Peyer's patch (tissue), 4 donors: ENCODE data around the gene CCDC81. TPM values are rescaled to one million over a fixed set of nuclear protein-coding genes. Genes with fewer than 3 reads are reported as not detected.

Experiments used
- DNase-seq, 3 donors: peaks; one replicate each; pipeline ENCODE4 v3.0.0-alpha.2; 2017 to 2019
- H3K27ac ChIP-seq, 4 donors: fragments of 200-600 bp; sonication (generic); one replicate each; pipeline ENCODE4 v1.5.1; 2016 to 2019
- H3K27me3 ChIP-seq, 2 donors: fragments of 200-600 bp; sonication (generic); one replicate each; pipeline ENCODE4 v1.5.1; 2019
- H3K36me3 ChIP-seq, 3 donors: fragments of 200-600 bp; sonication (generic); one replicate each; pipeline ENCODE4 v1.5.1; 2016 to 2019
- H3K4me1 ChIP-seq, 4 donors: fragments of 200-600 bp; sonication (generic); one replicate each; pipeline ENCODE4 v1.5.1; 2016 to 2019
- H3K4me3 ChIP-seq, 4 donors: fragments of 200-600 bp; sonication (generic); 1 replicate in 3 of 4; 2 replicates in 1 of 4; pipeline ENCODE4 v1.5.1; 2016 to 2019; ENCODE audit warnings: mild to moderate bottlenecking in 1 of 4
- H3K9me3 ChIP-seq, 4 donors: fragments of 200-600 bp; sonication (generic); one replicate each; pipeline ENCODE4 v1.5.1; 2016 to 2019; ENCODE audit warnings: mild to moderate bottlenecking in 1 of 4
- CTCF ChIP-seq, 6 experiments: fragments of 450-650 bp in 4 of 6; fragments of 200-600 bp in 2 of 6; sonication (generic) in 1 of 6; IDR thresholded peaks; one replicate each; pipeline ENCODE4 v1.5.1; 2017 to 2019; ENCODE audit warnings: antibody characterized with exemption in 6 of 6, mild to moderate bottlenecking in 3 of 6, moderate library complexity in 1 of 6
- POLR2A ChIP-seq, 2 donors: fragments of 450-650 bp; IDR thresholded peaks; one replicate each; pipeline ENCODE4 v1.5.1; 2017; ENCODE audit warnings: antibody characterized with exemption in 2 of 2, mild to moderate bottlenecking in 2 of 2, moderate library complexity in 2 of 2
- total RNA-seq, 4 donors: library from RNA; depleted of rRNA; stranded (reverse); fragments of >200 nt; gene quantifications; one replicate each; pipeline ENCODE4 v1.1.0, GENCODE V29; 2016

CCDC81 gene
- total RNA-seq, 4 donors from 2014 or later, result 3.1 to 22.3 TPM; not detected in 2

- H3K36me3 ChIP-seq, result no peaks in the 10 kb centered on the region
- no peaks in the 10 kb centered on the region for H3K4me1 ChIP-seq
- H3K27me3 ChIP-seq, result no peaks in the 10 kb centered on the region
- no peak overlapping the region for H3K27ac ChIP-seq
- TF ChIP-seq CTCF (IDR thresholded peaks at IDR 0.05), result no peak
- no peak for TF ChIP-seq POLR2A (IDR thresholded peaks at IDR 0.05)
- H3K4me3 ChIP-seq, result no peak overlapping the region
- no peak for DNase-seq
- H3K9me3 ChIP-seq, result no peaks in the 10 kb centered on the region
Observed at GRCh38 chr11:86440843-86441242, 66.2 kb downstream of the CCDC81 start.

- TF ChIP-seq POLR2A (IDR thresholded peaks at IDR 0.05) (no peak), CTCF (IDR thresholded peaks at IDR 0.05) (no peak)
- no peaks in the 10 kb centered on the region for H3K36me3 ChIP-seq
- H3K4me1 ChIP-seq, result no peaks in the 10 kb centered on the region
- DNase-seq, result no peak
- H3K4me3 ChIP-seq, result no peak overlapping the region
- H3K27me3 ChIP-seq, result no peaks in the 10 kb centered on the region
- H3K27ac ChIP-seq, result no peak overlapping the region
- H3K9me3 ChIP-seq, result no peaks in the 10 kb centered on the region
Observed at GRCh38 chr11:86442420-86442819, 67.7 kb downstream of the CCDC81 start.

GRCh38 chr11:86442827-86443226 lies 68.1 kb downstream of the CCDC81 start:
- no peaks in the 10 kb centered on the region for H3K36me3 ChIP-seq
- no peak for TF ChIP-seq CTCF (IDR thresholded peaks at IDR 0.05)
- no peak for TF ChIP-seq POLR2A (IDR thresholded peaks at IDR 0.05)
- H3K27me3 ChIP-seq, result no peaks in the 10 kb centered on the region

GRCh38 chr11:86443415-86443814 lies 68.7 kb downstream of the CCDC81 start:
- Histone ChIP-seq H3K36me3 (no peaks in the 10 kb centered on the region), H3K4me3 (no peak overlapping the region), H3K27me3 (no peaks in the 10 kb centered on the region), H3K27ac (no peak overlapping the region), H3K4me1 (no peaks in the 10 kb centered on the region), H3K9me3 (no peaks in the 10 kb centered on the region)
- no peak for TF ChIP-seq POLR2A (IDR thresholded peaks at IDR 0.05)
- TF ChIP-seq CTCF (IDR thresholded peaks at IDR 0.05), result no peak
- no peak for DNase-seq

More at GRCh38 chr11:86442827-86443226, 68.1 kb downstream of the CCDC81 start:
- Histone ChIP-seq H3K9me3 (no peaks in the 10 kb centered on the region), H3K27ac (no peak overlapping the region), H3K4me3 (no peak overlapping the region), H3K4me1 (no peaks in the 10 kb centered on the region)
- DNase-seq, result no peak

GRCh38 chr11:86444981-86445380 lies 70.3 kb downstream of the CCDC81 start:
- Histone ChIP-seq H3K4me1 (no peaks in the 10 kb centered on the region), H3K27ac (no peak overlapping the region), H3K9me3 (no peaks in the 10 kb centered on the region), H3K27me3 (no peaks in the 10 kb centered on the region), H3K36me3 (no peaks in the 10 kb centered on the region), H3K4me3 (no peak overlapping the region)
- DNase-seq, result no peak
- TF ChIP-seq POLR2A (IDR thresholded peaks at IDR 0.05) (no peak), CTCF (IDR thresholded peaks at IDR 0.05) (no peak)
